ENCODE data around the gene EXOC3L2.
A peak's percentile ranks its signal among the peaks of the same experiment; 100 is the strongest.

EXOC3L2 gene

DNA sequence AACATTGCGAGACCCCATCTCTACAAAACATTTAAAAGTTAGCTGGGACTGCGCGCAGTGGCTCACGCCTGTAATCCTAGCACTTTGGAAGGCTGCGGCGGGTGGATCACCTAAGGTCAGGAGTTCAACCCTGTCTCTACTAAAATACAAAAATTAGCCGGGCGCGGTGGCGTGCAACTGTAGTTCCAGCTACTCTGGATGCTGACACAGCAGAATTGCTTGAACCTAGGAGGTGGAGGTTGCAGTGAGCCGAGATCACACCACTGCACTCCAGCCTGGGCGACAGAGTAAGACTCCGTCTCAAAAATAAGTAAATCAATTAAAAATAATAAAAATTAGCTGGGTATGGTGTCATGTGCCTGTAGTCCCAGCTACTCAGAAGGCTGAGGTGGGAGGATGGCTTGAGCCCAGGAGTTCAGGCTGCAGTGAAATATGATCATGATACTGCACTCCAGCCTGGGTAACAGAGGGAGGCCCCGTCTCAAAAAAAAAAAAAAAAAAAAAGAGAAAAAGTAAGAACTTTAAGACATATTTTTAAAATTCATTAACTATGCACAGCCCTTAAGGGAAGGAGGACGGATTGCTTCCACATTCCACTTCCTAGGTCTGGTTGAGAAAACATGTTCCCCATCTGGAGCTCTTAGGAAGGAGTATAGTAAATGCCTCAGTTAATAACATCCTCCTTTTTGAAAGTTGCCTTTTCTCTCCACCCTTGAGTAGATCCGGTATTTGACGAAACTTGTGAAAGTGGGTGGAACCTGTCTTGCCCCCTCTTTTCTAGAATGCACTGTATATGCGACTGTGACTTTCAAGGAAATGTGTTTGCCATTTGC lies 26.1 kb downstream of the EXOC3L2 start:
- no peak for DNase-seq

- DNase-seq = no peak
These were observed 26.8 kb downstream of the EXOC3L2 start for GRCh38 chr19:45218426-45218825.

DNA sequence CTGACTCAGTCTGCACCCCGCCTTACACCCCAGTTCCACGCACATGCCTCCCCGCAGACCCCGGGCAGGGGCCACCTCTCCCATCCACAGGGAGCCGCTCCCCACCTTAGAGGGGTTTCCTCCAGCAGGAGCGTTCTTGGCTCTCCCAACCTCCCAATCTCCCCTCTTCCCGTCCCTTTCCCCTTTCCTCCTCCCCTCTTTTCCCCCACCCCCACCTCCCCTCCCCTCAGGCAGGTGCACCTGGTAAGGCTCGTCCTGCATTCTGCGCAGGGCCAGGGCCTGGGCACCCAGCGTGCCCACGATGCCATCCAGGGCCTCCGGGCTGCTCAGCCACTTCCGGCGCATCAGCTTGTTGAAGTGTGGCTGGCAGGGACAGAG lies 27.3 kb downstream of the EXOC3L2 start:
- no peak for DNase-seq

GRCh38 chr19:45217193-45217956 lies 27.8 kb downstream of the EXOC3L2 start:
- DNase-seq = no peak

- DNase-seq = no peak
These were observed 28.5 kb downstream of the EXOC3L2 start for GRCh38 chr19:45216667-45217066.

DNA sequence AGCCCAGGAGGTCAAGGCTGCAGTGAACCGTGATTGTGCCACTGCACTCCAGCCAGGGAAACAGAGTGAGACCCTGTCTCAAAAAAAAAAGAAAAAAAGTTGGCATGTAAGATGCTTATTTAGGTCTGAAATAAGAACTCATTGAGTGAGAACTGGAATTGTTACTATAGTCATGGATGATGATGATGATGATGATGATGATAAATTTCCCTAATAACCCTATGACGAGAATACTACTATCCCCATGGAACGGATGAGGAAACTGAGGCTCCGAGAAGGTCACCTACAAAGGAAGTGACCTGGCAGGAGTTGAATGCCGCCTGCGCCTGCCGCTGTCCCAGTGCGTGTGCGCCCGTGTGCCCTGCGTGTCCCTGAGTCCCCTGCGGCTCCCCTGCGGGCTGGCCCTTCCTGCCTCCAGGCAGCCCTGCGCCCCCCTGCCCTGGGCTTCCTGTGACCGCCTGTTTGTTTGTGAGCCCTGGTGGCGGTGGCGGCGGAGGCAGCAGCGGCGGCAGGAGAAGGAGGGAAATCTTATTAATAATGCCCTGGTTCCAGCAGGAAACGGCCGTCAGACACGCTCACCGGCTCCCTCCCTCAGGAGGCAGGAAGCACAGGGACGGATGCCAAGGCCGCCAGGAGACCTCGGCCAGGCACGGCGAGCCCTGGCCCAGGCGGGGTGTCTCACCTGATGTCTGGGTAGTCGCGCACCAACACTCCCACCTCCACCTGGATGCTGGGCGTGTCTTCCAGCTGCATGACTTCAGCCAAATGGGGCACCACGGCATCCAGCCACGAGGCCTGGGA lies 29.6 kb downstream of the EXOC3L2 start:
- DNase-seq = no peak

GRCh38 chr19:45213031-45213430 lies 32.2 kb downstream of the EXOC3L2 start:
- no peak for DNase-seq

GRCh38 chr19:45211751-45212381 lies 33.3 kb downstream of the EXOC3L2 start:
- no peak for DNase-seq

DNA sequence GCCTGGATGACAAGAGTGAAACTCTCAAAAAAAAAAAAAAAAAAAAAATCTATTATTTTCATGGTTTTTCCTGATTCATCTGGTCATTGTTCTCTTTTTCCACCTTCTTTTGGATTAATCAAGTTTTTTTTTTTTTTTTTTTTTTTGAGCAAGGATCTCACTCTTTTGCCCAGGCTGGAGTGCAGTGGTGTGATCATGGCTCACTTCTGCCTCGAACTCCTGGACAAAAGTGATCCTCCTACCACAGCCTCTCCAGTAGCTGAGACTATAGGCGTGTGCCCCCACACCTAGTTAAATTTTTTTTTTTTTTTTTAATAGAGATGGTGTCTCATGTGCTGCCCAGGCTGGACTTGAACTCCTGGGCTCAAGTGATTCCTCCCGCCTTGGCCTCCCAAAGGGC lies 38.9 kb downstream of the EXOC3L2 start:
- no peak for DNase-seq

DNA sequence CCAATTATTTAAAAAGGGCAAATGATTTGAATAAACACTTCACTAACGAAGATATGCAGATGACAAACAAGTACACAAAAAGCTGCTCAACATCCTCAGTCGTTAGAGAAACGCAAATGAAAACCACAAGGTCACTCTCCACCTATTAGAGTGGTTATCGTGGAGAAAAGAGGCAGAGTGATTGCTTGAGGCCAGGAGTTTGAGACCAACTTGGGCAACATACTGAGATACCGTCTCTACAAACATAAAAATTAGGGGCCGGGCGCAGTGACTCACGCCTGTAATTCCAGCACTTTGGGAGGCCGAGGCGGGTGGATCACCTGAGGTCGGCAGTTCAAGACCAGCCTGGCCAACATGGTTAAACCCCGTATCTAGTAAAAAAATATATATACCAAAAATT lies 39.4 kb downstream of the EXOC3L2 start:
- no peak for DNase-seq

GRCh38 chr19:45202637-45203036 lies 42.6 kb downstream of the EXOC3L2 start:
- no peak for DNase-seq

GRCh38 chr19:45200568-45200967 lies 44.6 kb downstream of the EXOC3L2 start:
- peak in 1 of 14 donors; percentile 8 for DNase-seq

GRCh38 chr19:45195764-45196163 lies 49.4 kb downstream of the EXOC3L2 start:
- no peak for DNase-seq

DNA sequence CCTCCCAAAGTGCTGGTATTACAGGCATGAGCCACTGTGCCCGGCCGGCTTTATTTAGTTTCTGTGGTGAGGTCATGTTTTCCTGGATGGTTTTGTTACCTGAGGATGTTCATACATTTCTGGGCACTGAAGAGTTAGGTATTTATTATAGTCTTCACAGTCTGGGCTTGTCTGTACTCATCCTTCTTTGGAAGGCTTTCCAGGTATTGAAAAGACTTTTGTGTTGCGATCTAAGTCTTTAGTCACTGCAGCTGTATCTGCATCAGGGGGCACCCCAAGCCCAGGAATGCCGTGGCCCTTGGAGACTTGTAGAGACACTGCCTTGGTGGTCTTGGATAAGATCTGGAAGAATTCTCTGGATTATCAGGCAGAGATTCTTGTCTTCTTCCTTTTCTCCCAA lies 53.8 kb downstream of the EXOC3L2 start:
- no peak for DNase-seq

DNA sequence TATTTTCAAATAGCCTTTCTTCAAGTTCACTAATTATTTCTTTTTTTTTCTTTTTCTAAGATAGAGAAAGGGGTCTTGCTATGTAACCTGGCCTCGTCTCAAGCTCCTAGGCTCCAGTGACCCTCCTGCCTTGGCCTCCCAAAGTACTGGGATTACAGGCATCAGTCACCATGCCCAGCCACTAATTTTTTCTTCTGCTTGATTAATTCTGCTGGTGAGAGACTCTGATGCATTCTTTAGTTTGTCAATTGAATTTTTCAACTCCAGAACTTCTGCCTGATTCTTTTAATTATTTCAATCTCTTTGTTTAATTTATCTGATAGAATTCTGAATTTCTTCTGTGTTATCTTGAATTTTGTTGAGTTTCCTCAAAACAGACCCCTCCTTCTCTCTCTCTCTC lies 55.2 kb downstream of the EXOC3L2 start:
- DNase-seq = no peak

- DNase-seq = peak in 1 of 14 donors; percentile 12
These were observed 57.6 kb downstream of the EXOC3L2 start for GRCh38 chr19:45187421-45188100.

- no peak for DNase-seq
These were observed 58.5 kb downstream of the EXOC3L2 start for GRCh38 chr19:45186509-45187334.

DNA sequence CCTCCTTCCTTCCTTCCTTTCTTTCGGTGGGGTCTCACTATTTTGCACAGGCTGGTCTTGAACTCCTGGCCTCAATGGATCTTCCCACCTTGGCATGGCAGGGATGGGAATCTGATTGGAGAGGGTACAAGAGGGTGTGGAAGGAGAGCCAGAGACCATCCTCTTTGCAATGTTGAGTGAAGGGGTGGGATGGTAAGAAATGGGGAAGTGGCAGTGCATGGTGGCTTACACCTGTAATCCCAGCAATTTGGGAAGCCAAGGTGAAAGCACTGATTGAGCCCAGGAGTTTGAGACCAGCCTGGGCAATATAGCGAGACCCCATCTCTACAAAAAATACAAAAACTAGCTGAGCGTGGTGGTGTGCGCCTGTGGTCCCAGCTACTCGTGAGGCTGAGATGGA lies 61.1 kb downstream of the EXOC3L2 start:
- DNase-seq = no peak

DNA sequence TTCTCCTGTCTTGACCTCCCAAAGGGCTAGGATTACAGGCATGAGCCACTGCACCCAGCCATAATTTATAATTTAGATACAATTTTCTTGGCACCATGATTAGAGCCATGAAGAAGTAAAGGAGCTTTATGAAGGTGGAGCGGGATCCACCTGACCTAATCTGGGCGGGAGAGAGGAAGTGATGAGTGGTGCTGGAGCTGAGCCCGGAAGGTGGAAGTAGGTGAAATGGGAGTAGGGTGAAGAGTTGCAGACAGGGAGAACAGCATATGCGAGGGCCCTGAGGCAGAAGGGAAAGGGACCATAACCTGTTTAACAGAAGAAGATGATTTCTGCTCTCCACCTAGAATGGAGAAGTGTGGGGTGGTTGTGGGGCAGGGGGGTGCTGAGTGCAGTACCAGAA lies 62.4 kb downstream of the EXOC3L2 start:
- no peak for DNase-seq

GRCh38 chr19:45180936-45181335 lies 64.3 kb downstream of the EXOC3L2 start:
- no peak for DNase-seq

GRCh38 chr19:45179892-45180370 lies 65.3 kb downstream of the EXOC3L2 start:
- no peak for DNase-seq
